Measurements from ENCODE around the gene TNS3.

TNS3 gene

DNA sequence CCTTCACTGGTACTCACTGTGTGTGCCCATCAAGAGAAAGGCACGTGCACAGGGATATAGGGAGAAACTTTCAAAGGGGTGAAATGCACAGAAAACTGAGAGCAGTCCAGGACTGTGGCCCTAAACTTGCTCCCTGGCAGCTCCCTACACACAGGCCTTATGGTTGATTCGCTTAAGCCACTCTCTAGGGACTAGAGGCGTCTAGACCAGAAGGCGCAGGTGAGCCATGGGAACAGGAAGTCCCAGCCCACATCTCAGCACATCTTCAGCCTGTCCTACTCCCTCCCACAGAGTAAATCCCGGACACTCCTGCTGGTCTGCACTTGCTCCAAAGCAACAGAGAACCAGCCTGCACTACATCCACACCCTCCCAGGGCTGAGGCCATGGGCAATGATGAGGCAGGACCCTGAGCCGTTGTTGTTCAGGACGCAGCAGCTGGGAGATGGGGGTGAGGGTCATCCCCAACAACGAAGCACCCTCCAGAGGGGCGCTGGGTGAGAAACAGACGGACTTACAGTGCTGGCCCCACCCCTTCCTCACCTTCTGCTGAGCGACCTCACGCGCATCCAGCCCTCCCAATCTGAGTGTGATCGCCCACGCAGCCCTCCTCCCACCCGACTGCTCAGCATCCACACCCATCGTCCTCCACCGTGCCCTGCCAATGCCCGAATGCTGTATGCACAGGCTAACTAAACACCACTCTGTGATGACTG, 109.3 kb downstream of the TNS3 start:
- TF ChIP-seq, protein P1, sequence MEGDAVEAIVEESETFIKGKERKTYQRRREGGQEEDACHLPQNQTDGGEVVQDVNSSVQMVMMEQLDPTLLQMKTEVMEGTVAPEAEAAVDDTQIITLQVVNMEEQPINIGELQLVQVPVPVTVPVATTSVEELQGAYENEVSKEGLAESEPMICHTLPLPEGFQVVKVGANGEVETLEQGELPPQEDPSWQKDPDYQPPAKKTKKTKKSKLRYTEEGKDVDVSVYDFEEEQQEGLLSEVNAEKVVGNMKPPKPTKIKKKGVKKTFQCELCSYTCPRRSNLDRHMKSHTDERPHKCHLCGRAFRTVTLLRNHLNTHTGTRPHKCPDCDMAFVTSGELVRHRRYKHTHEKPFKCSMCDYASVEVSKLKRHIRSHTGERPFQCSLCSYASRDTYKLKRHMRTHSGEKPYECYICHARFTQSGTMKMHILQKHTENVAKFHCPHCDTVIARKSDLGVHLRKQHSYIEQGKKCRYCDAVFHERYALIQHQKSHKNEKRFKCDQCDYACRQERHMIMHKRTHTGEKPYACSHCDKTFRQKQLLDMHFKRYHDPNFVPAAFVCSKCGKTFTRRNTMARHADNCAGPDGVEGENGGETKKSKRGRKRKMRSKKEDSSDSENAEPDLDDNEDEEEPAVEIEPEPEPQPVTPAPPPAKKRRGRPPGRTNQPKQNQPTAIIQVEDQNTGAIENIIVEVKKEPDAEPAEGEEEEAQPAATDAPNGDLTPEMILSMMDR (IDR thresholded peaks at IDR 0.05; ENCODE audit: low read length) = no peak
- TF ChIP-seq EZH2phosphoT487 (IDR thresholded peaks at IDR 0.05; ENCODE audit: low read length) (no peak), EZH2 (optimal IDR thresholded peaks at IDR 0.05; ENCODE audit: low read depth, low read length) (no peak)
- H3K4me3 ChIP-seq (ENCODE audit: low read length) = no peak overlapping the region
- H3K36me3 ChIP-seq (replicated peaks; ENCODE audit: insufficient read depth, low read length) = peaks cover 7% of the 10 kb centered on the region; the same call in 1 of the 2 replicates
- H2AFZ ChIP-seq (ENCODE audit: low read length) = no peak overlapping the region
- no peak for DNase-seq
- H3K27me3 ChIP-seq (replicated peaks; ENCODE audit: insufficient read depth, low read length) = no peaks in the 10 kb centered on the region
- H4K20me1 ChIP-seq (ENCODE audit: insufficient read depth, low read length) = peaks cover 41% of the 10 kb centered on the region
- H3K4me2 ChIP-seq (ENCODE audit: low read depth, low read length) = no peak overlapping the region
- H3K4me1 ChIP-seq (ENCODE audit: low read length) = peaks cover 44% of the 10 kb centered on the region
- H3K79me2 ChIP-seq (ENCODE audit: low read length) = peaks cover 100% of the 10 kb centered on the region
- H3K9me3 ChIP-seq (replicated peaks; ENCODE audit: insufficient read depth, low read length) = no peaks in the 10 kb centered on the region
- peaks cover 39% of the 10 kb centered on the region for H3F3A ChIP-seq (ENCODE audit: insufficient read depth, low read length)
- H3K9me2 ChIP-seq (replicated peaks; ENCODE audit: insufficient read depth, low read length) = no peaks in the 10 kb centered on the region
- H3K9ac ChIP-seq (ENCODE audit: low read length) = no peak overlapping the region
- H3K27ac ChIP-seq (ENCODE audit: low read length) = 0 out of 2 replicates have a peak overlapping the region, but pooled peaks have one; percentile 99

DNA sequence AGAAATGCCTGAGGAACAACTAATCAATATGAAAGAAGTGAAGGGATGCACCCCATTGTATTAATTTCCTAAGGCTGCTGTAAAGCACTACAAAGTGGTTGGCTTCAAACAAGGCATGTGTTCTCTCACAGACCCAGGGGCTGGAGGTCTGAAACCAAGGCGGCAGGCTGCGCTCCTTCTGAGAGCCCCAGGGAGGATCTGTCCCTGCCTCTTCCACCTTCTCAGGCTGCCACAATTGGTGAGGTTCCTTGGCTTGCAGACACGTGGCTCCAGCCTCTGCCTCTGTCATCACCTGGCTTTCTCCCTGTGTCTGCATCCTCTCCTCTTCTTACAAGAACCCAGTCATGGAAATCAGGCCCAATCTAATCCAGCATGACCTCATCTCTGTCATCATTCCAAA, 110.1 kb downstream of the TNS3 start:
- Histone ChIP-seq H3K9ac (ENCODE audit: low read length) (no peak overlapping the region), H3F3A (ENCODE audit: insufficient read depth, low read length) (peaks cover 35% of the 10 kb centered on the region), H3K9me2 (replicated peaks; ENCODE audit: insufficient read depth, low read length) (no peaks in the 10 kb centered on the region), H3K4me3 (ENCODE audit: low read length) (no peak overlapping the region), H3K4me1 (ENCODE audit: low read length) (peaks cover 38% of the 10 kb centered on the region), H3K79me2 (ENCODE audit: low read length) (peaks cover 100% of the 10 kb centered on the region), H3K9me3 (replicated peaks; ENCODE audit: insufficient read depth, low read length) (no peaks in the 10 kb centered on the region), H4K20me1 (ENCODE audit: insufficient read depth, low read length) (peaks cover 42% of the 10 kb centered on the region), H3K27ac (ENCODE audit: low read length) (no peak overlapping the region), H3K27me3 (replicated peaks; ENCODE audit: insufficient read depth, low read length) (no peaks in the 10 kb centered on the region), H2AFZ (ENCODE audit: low read length) (no peak overlapping the region), H3K36me3 (replicated peaks; ENCODE audit: insufficient read depth, low read length) (peaks cover 12% of the 10 kb centered on the region; the same call in 1 of the 2 replicates), H3K4me2 (ENCODE audit: low read depth, low read length) (no peak overlapping the region)
- DNase-seq = no peak
- no peak for TF ChIP-seq EZH2 (optimal IDR thresholded peaks at IDR 0.05; ENCODE audit: low read depth, low read length)
- TF ChIP-seq, protein P1 (IDR thresholded peaks at IDR 0.05; ENCODE audit: low read length) = no peak
- no peak for TF ChIP-seq EZH2phosphoT487 (IDR thresholded peaks at IDR 0.05; ENCODE audit: low read length)

DNA sequence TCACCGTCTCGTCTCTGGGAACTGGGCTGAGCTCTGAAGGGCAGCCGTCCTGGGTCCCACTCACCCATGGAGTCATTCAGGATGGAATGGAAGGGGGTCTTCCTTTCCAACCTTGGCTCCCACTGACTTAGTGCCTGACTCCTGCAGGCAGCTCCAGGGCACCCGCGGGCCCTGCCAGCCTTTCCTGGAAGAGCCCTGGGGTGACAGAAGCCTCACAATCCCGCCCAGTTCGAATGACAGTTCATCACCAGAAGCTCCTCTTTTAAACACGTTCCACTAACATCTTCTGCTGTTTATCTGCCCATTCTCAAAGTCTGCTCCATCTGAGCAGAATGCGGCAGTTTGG, 110.6 kb downstream of the TNS3 start:
- Histone ChIP-seq H4K20me1 (ENCODE audit: insufficient read depth, low read length) (peaks cover 43% of the 10 kb centered on the region), H3K36me3 (replicated peaks; ENCODE audit: insufficient read depth, low read length) (peaks cover 11% of the 10 kb centered on the region; the same call in 1 of the 2 replicates), H3K4me2 (ENCODE audit: low read depth, low read length) (no peak overlapping the region), H3K79me2 (ENCODE audit: low read length) (peaks cover 100% of the 10 kb centered on the region), H3K9me2 (replicated peaks; ENCODE audit: insufficient read depth, low read length) (no peaks in the 10 kb centered on the region), H3K27ac (ENCODE audit: low read length) (no peak overlapping the region), H3F3A (ENCODE audit: insufficient read depth, low read length) (peaks cover 32% of the 10 kb centered on the region), H2AFZ (ENCODE audit: low read length) (no peak overlapping the region), H3K9me3 (replicated peaks; ENCODE audit: insufficient read depth, low read length) (no peaks in the 10 kb centered on the region), H3K27me3 (replicated peaks; ENCODE audit: insufficient read depth, low read length) (no peaks in the 10 kb centered on the region), H3K4me3 (ENCODE audit: low read length) (no peak overlapping the region), H3K4me1 (ENCODE audit: low read length) (peaks cover 33% of the 10 kb centered on the region), H3K9ac (ENCODE audit: low read length) (no peak overlapping the region)
- no peak for TF ChIP-seq EZH2 (optimal IDR thresholded peaks at IDR 0.05; ENCODE audit: low read depth, low read length)
- TF ChIP-seq, protein P1 (IDR thresholded peaks at IDR 0.05; ENCODE audit: low read length) = no peak
- TF ChIP-seq EZH2phosphoT487 (IDR thresholded peaks at IDR 0.05; ENCODE audit: low read length) = no peak
- DNase-seq = no peak
